GM21381 (cell line): ENCODE data around the gene CTPS1.

ENCODE experiments used
- ATAC-seq: cut with Tn5 transposase; IDR thresholded peaks from one replicate; pipeline ENCODE4 v1.9.1; 2021; ENCODE audit warnings: mild to moderate bottlenecking, moderate library complexity; ENCODE audit not compliant: unreplicated experiment

The CTPS1 gene

DNA sequence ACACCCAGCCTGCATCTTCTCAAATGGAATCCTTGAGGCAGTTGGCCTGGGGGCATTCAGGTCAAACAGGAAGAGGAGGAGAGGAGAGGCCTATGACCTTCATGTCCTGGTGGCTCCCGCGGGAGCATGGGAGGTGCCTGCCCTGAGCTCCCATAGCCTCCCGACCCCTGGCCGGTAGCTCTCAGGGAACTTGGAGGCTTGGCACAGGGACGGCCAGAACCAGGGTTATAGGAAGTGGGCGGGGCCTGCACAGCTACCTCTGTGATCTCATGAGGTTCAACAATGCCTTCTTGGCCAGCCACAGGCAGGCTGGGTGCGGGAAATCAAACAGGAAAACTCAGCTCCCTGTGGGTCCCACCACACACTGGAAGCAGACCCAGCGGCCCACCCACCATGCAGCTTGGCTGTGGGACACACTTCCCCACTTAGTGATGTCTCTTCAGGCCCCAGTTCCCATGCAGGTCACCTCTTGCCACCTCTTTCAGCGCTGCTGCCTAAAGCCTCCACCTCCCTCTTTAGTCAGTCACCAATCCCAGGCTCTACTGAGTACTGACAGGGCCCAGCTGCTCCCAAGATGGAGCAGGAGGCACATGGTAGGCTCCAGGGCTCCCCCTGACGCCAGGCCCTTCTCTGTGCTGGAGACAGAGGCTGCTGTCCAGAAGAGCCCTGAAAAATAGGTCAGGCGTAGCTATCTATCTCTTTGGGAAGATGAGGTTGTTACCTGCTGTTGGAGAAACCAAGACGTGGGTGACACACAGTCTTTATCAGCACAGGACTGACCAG, 42.2 kb downstream of the CTPS1 start, which contains the start of gene SLFNL1:
Gene SLFNL1, minus strand, starts transcription at position 200 of the 783 bp plus-strand sequence. CDS start 1,065 bp downstream, outside the sequence.
- ATAC-seq, result no peak

DNA sequence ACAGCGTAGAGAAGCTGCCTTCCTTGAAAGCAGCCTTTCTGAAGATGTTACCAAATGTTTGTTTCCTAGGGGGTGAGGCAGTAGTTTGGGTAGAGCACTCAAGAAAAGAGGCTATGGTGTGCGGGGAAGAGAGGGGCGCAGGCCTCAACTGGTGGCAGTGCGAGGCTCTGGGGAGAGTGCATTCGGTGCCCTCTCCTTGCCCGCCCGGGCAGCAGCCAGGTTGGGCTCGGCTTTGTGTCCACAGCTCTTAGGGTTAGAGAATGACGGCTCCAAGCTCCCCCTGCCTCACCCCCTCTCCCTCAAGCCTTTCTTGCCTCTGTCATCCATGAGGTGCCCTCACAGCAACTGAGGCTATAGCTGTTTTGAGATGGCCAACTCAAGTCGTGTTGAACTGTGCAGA, 42.9 kb downstream of the CTPS1 start:
- ATAC-seq, result no peak

DNA sequence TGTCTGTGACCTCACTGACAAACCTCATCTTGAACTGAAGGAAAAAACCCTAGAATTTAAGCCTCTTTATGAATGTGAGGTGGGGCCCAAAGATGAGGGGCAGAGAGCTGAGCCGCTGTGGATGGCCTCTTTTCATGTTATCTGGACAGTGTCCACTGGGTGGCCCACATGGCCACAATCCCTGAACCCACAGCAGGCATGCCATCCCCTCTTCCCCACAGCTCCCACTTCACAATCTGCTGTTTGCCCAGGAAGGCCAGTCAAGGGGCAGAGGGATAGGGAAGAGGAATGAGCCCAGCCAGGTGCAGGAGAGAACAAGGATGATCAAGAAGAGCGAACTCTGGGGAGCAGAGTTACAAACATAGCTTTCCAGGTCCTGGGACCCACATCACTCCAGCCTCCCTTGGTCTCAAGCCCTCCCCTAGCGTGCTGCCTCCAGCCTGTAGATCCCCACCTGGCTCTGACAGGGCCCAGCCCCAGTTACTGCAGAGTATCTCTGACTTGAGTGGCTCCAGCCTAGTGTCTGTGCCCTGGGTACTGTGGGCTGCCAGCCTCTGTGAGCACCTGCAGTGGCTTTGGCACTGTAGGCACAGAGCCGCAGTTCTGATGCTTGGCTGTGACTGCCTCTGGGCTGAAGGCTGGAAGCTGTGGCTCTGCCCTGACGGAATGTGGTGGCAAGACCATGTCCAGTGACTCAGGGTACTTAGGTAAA, 43.9 kb downstream of the CTPS1 start:
- ATAC-seq, result no peak

DNA sequence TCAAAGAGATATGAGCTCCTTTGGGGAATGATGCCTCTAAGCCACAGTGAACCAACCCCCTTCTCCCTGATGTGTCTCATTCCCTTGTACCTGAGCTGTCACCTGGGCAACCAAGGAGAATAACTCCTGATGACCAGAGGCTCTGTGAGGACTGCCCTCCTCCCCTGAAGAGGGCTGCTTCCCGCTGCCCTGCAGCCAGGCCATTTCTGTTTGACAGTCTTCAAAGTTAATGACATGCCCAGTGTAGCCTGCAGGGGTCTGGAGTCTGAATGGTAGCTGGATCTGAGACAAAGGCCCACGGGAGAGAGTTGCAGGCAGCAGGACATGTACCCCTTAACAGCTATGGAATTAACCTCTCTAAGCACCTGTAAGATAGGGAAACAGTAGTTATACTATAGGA, 45.5 kb downstream of the CTPS1 start:
- ATAC-seq, result no peak

DNA sequence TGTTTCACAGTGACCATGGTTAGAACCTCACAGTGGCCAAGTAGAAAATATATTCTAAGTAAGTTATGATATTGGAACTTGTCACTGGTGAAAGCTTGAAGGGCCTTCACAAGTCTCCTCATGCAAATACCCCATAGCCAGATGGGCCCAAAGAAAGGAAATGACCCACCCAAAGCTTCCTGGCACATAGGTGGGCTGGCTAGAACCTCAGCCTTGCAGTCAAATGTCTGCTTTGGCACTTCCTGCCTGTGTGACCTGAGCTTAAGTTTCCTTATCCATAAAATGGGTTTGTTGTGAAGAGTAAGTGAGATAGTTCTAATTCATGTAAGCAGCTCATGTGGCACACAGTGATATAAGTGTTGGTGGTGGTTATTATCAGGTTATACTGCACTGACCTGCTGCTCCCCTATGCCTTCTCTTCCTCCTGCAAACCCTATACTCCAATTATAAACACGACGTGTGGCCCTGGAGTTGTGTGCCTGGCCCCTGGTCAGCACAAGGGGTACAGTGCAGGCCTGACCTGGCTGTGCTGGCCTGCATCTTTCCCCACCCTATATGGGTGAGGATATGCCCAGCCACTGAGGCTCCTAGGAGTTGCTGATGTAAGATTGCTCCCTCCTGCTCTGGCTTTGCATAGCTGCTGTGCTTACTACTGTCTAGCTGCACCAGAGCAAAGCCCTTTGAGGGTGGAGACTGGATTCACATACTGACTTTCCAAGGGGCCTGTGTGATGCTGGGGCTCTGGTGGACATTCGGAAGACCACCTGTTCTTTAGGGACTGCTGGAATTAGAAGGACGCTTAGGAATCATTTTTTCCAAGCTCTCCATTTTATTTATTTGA, 46.7 kb downstream of the CTPS1 start:
- ATAC-seq, result no peak

- ATAC-seq, result no peak
Measured at GRCh38 chr1:41028034-41028642, 48.6 kb downstream of the CTPS1 start.

DNA sequence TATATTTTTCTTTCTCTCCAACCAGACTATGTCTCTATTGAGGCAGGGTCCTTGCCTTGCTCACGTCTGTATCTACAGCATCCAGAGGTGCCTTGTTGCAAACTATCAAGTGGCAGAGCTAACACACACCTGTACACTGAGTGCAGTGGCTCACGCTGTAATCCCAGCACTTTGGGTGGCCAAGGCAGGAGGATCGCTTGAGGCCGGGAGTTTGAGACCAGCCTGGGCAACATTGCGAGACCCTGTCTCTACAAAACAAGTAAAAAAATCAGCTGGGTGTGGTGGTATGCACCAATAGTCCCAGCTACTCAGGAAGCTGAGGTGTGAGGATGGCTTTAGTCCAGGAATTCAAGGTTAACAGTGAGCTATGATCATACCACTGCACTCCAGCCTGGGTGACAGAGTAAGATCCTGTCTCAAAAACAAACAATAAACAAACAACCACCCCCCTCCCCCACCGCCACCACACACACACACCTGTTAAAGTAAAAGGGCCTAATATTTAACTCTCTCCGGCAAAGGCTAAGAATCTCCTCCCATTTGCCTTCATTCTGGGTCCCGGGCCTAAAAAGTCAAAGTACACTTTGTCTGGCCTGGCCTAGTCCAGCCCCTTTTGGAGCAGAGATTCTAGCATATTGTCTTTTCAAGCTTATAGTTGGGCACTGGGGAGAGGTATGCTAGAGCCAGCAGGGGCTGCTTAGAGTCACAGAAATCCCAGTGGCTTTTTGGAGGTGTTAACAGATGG, 51.5 kb downstream of the CTPS1 start:
- no peak for ATAC-seq

DNA sequence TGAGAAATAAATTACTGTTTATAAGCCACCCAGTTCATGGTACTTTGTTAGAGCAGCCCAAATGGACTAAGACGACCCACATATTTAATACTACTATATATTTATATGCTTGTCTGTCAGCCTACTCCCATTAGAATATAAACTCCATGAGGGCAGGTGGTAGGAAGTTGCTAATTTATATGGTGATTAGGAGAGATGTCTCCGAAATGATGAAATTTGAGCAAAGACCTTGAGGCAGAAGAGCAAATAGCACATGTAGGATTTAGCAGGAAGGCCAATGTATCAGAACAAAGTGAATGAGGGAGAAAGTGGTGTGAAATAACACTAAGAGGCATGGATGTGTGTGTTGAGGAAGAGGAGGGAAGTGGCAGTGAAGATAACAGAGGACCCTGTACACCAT, 52.7 kb downstream of the CTPS1 start:
- ATAC-seq, result no peak

GRCh38 chr1:41033272-41033671, 53.8 kb downstream of the CTPS1 start:
- no peak for ATAC-seq

DNA sequence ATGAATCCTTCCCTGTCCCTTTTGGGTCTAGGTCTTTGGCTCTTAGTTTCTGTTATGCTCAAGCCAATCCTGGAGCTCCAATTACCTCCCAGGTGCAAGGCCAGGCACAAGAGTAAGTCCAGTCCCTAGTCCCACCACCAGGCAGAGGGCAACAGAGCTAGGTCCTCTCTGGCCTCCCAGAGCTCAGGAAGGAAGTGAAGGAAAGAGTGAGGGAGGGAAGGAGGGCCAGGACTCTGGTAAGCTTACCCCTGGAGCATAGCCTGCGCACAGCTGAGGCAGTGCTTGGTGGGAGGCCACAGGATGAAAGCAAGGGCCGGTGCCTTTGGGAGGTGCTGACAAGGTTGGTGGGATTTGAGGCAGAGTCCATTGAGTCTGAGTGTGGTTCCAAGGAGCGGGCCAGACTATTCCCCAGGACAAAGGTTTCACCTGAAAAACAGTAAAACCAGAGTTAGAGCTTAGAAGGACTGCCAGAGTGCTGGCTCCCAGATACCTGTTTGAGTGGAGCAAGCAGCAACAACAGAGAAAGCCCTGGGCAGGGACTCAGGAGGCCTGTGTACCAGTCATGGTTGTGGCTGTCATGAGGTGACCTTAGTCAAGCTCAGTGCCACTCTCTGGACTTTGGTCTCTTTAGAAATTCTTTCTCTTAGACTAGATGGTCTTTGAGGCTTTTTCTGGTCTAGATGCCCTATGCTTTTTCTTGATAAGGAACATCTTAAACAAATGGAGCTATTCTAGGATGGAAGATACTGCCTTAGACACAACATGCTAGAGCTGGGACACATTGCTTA, 57.8 kb downstream of the CTPS1 start:
- ATAC-seq, result no peak

- ATAC-seq, result no peak
Measured at GRCh38 chr1:41038110-41038509, 58.6 kb downstream of the CTPS1 start.

- no peak for ATAC-seq
Measured at GRCh38 chr1:41041614-41042270, 62.2 kb downstream of the CTPS1 start.

DNA sequence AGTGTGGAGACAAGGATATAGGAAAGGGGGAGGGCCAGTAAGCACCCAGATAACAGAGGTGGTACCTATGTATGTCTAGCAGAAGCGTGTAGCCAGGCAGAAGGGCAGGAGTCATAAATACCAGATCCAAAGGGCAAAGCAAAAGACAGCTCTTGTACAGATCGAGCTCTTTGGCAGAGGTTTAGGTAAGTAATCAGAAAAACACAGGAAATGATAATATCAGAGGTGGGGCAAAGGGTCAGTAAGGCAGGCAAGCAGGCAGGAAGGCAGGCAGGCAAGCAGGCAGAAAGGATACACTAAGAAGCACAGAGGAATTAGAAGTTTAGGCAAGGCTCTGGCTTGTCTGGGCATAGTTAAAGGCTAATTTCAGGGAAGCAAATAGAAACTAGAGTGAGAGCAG, 64.7 kb downstream of the CTPS1 start:
- no peak for ATAC-seq

DNA sequence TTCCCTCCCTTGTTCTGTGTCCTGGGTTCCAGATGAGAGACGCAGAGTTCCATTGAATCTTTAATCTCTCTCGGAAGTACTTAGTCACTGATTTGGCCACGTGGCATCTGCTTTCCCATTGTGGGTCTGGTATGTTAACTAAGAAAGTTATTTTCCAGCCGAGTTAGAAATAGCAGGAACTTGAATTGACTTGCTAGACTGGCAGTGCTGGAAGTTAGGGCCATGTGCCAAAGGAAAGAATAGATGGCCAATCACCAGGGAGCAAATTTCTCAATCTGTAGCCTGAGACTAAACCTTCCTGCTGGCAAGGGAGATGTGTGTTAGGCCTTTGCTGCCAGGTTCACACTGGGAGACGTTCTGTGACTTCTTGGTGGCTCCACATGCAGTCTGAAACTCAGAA, 66.2 kb downstream of the CTPS1 start:
- no peak for ATAC-seq

DNA sequence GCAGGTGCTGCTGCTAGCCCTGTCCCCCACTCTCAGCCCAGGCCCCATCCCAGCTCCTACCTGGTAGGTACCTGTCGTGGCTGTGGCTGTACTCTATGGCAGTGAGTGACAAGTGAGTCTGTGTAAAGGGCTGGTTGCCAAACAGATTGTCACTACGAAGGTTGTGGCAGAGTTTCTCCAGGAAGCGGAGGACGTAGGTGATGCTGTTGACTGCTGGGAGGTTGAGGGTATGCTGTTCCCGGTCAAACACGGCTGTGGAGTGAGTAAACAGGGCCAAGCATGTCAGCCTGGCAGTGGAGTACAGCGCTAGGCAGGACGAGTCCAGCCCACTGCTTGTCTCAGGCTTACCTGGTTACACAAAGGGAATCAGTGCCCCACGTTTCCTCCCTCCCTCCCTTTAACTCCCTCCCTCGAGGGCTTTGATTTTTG, 66.9 kb downstream of the CTPS1 start:
- no peak for ATAC-seq

GRCh38 chr1:41048540-41048939, 69.0 kb downstream of the CTPS1 start:
- no peak for ATAC-seq

DNA sequence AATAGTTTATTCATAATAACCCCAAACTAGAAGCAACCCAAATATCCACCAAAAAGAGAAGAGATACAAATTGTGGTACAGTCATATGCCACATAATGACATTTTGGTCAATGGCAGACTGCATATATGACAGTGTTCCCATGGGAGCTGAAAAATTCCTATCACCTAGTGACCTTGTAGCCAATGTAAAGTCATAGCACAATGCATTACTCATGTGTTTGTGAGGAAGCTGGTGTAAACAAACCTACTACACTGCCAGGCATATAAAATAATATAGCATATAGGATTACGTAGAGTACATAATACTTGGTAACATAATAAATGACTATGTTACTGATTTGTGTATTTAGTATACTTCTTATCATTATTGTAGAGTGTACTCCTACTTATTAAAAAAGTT, 71.5 kb downstream of the CTPS1 start:
- no peak for ATAC-seq

DNA sequence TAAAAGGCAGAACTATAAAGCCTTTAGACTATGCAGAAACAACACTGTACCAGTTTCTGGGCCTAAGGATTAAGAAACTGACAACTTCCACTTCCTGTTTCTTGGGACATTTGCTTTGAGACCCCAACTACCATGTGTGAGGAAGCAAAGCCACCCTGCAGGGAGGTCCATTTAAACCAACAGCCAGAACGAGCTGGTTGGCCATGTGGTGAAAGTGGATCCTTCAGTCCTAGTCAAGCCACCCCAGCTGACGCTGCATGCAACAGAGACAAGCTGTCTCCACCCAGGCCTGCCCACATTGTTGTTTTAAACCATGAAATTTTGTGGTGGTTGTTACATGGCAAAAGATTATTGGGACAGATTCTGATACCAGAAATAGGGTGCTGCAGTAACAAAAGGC, 73.8 kb downstream of the CTPS1 start:
- ATAC-seq, result no peak

- ATAC-seq, result no peak
Measured at GRCh38 chr1:41056907-41057306, 77.4 kb downstream of the CTPS1 start.
